CD4-positive, alpha-beta memory T cell (primary cell): ENCODE results near the gene TUBA8. TPM values are rescaled to one million over a fixed set of nuclear protein-coding genes. Genes with fewer than 3 reads are reported as not detected.
"Not testable (repeated sequence)": the region's sequence is repeated elsewhere in the genome, so short reads cannot be mapped to it uniquely, and the experiment has no call there.

Experiments used
- CTCF ChIA-PET: fragments of 350-600 bp; sonication (Branson Sonifier 250); formaldehyde crosslinking; loops from one replicate; lab custom pipeline; 2021; ENCODE audit warnings: inconsistent platforms; ENCODE audit not compliant: partially characterized antibody; lab: Charles Lee
- POLR2A ChIA-PET: fragments of 350-600 bp; sonication (Branson Sonifier 250); formaldehyde crosslinking; loops from one replicate; lab custom pipeline; 2021; ENCODE audit not compliant: partially characterized antibody; lab: Charles Lee
- DNase-seq, 5 donors: peaks; one replicate each; pipeline versions ENCODE4 v3.0.0 to v3.0.0-alpha.2; 2020 to 2022; ENCODE audit warnings: mixed read lengths in 1 of 5
- H3K27ac ChIP-seq: one replicate; pipeline ENCODE4 v1.7.0; 2013; ENCODE audit warnings: low read depth, low read length
- H3K27me3 ChIP-seq: 2 replicates; pipeline ENCODE4 v1.7.0; 2013; ENCODE audit warnings: mild to moderate bottlenecking, low read length, moderate library complexity; ENCODE audit not compliant: insufficient read depth
- H3K36me3 ChIP-seq: 2 replicates; pipeline ENCODE4 v1.7.0; 2013; ENCODE audit warnings: mild to moderate bottlenecking, low read length, moderate library complexity; ENCODE audit not compliant: insufficient read depth
- H3K4me1 ChIP-seq: 2 replicates; pipeline ENCODE4 v1.7.0; 2013; ENCODE audit warnings: mild to moderate bottlenecking, low read length, moderate library complexity; ENCODE audit not compliant: insufficient read depth
- H3K4me3 ChIP-seq, 2 donors: one replicate each; pipeline ENCODE4 v1.7.0; 2013; ENCODE audit warnings: low read length in 2 of 2, mild to moderate bottlenecking in 1 of 2
- H3K9me3 ChIP-seq, 2 donors: one replicate each; pipeline ENCODE4 v1.7.0; 2013; ENCODE audit warnings: low read length in 2 of 2, control low read depth in 1 of 2; ENCODE audit not compliant: control insufficient read depth in 1 of 2
- H3K27ac Mint-ChIP-seq, 7 donors: one replicate each; pipeline ENCODE4 v1.8.0; 2020 to 2021; ENCODE audit warnings: mixed read lengths in 7 of 7, mild to moderate bottlenecking in 6 of 7, inconsistent platforms in 3 of 7, moderate library complexity in 3 of 7
- H3K27me3 Mint-ChIP-seq, 2 donors: one replicate each; pipeline ENCODE4 v1.8.0; 2020 to 2021; ENCODE audit warnings: mixed read lengths in 2 of 2
- H3K36me3 Mint-ChIP-seq, 2 donors: one replicate each; pipeline ENCODE4 v1.8.0; 2020 to 2021; ENCODE audit warnings: mixed read lengths in 2 of 2, inconsistent platforms in 1 of 2, mild to moderate bottlenecking in 1 of 2
- H3K4me1 Mint-ChIP-seq, 4 donors: one replicate each; pipeline ENCODE4 v1.8.0; 2020 to 2021; ENCODE audit warnings: mixed read lengths in 4 of 4, mild to moderate bottlenecking in 1 of 4
- H3K4me3 Mint-ChIP-seq, 8 donors: one replicate each; pipeline ENCODE4 v1.8.0; 2020 to 2021; ENCODE audit warnings: mixed read lengths in 8 of 8, mild to moderate bottlenecking in 7 of 8, moderate library complexity in 6 of 8, inconsistent platforms in 3 of 8
- H3K9me3 Mint-ChIP-seq, 8 donors: one replicate each; pipeline ENCODE4 v1.8.0; 2020 to 2021; ENCODE audit warnings: mixed read lengths in 8 of 8, mild to moderate bottlenecking in 5 of 8, inconsistent platforms in 3 of 8, moderate library complexity in 1 of 8
- intact Hi-C: fragments of 100-400 bp; cut with micrococcal nuclease; formaldehyde crosslinking; loops from one replicate; pipeline ENCODE4 v1.15.1; 2023
- polyA plus RNA-seq, 2 donors: library from polyadenylated mRNA; unstranded; fragments of 300-500 nt; fragmentation: Illumina TruSeq; gene quantifications; one replicate each; pipeline ENCODE4 v1.2.3, GENCODE V29; 2021
- total RNA-seq, 2 experiments: library from RNA; stranded (reverse); gene quantifications; one replicate each; pipeline ENCODE4 v1.2.3, GENCODE V29; 2021

The TUBA8 gene
- total and polyA plus RNA-seq, 4 experiments from 2014 or later = 0.33 to 2.7 (median 1.5) TPM

DNA sequence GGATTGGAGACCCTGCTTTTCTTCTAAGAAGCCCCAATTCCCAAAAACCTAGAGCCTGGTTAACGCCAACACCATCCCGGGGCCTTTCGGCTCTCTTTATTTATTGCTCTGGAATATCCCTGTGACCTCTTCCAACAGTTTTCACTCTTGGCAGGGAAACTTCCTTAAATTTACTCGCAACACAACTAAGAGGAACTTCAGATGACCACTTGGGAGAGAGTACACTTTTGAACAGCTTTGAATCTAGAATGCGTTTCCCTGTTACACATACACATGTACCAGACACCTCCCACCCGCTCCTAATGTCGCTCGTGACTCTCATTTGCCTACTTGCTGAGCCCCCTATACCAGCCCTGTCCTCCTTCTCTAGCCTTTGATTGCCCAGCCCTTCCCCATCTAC lies 19.4 kb downstream of the TUBA8 start:
- intact Hi-C loops = no loop called here
- Mint-ChIP-seq H3K27ac (peak overlapping the region in 1 of 7 donors; percentile 64), H3K9me3 (no peaks in the 10 kb centered on the region), H3K4me1 (no peaks in the 10 kb centered on the region), H3K4me3 (no peak overlapping the region), H3K36me3 (peaks cover 18 to 22% of the 10 kb centered on the region in 2 donors), H3K27me3 (no peaks in the 10 kb centered on the region)
- DNase-seq = no peak
- H3K36me3 ChIP-seq = no peaks in the 10 kb centered on the region
- ChIA-PET POLR2A (no interaction called here), CTCF (no interaction called here)
- no peaks in the 10 kb centered on the region for H3K27me3 ChIP-seq
- no peak overlapping the region for H3K27ac ChIP-seq
- no peaks in the 10 kb centered on the region for H3K9me3 ChIP-seq
- H3K4me1 ChIP-seq = no peaks in the 10 kb centered on the region
- H3K4me3 ChIP-seq = no peak overlapping the region

- Histone ChIP-seq H3K4me3 (no peak overlapping the region), H3K27me3 (no peaks in the 10 kb centered on the region), H3K27ac (no peak overlapping the region), H3K9me3 (no peaks in the 10 kb centered on the region), H3K4me1 (no peaks in the 10 kb centered on the region), H3K36me3 (no peaks in the 10 kb centered on the region)
- H3K9me3 Mint-ChIP-seq = no peaks in the 10 kb centered on the region
- CTCF ChIA-PET = no interaction called here
- H3K27ac Mint-ChIP-seq = no peak overlapping the region
- H3K4me1 Mint-ChIP-seq = no peaks in the 10 kb centered on the region
- POLR2A ChIA-PET = no interaction called here
- intact Hi-C loops = no loop called here
- DNase-seq = no peak
- H3K36me3 Mint-ChIP-seq = peaks cover 18 to 22% of the 10 kb centered on the region in 2 donors
- no peak overlapping the region for H3K4me3 Mint-ChIP-seq
- no peaks in the 10 kb centered on the region for H3K27me3 Mint-ChIP-seq
Measured at GRCh38 chr22:18130699-18131429, 20.3 kb downstream of the TUBA8 start.

- no peaks in the 10 kb centered on the region for H3K27me3 ChIP-seq
- intact Hi-C loops = no loop called here
- POLR2A ChIA-PET = no interaction called here
- H3K4me3 ChIP-seq = no peak overlapping the region
- Mint-ChIP-seq H3K27ac (peak overlapping the region in 1 of 7 donors; percentile 16), H3K36me3 (peaks cover 10 to 14% of the 10 kb centered on the region in 2 donors), H3K4me3 (no peak overlapping the region), H3K27me3 (no peaks in the 10 kb centered on the region), H3K9me3 (peaks cover 0 to 3% (median 0%) of the 10 kb centered on the region in 8 donors), H3K4me1 (no peaks in the 10 kb centered on the region)
- CTCF ChIA-PET = no interaction called here
- H3K27ac ChIP-seq = no peak overlapping the region
- no peaks in the 10 kb centered on the region for H3K4me1 ChIP-seq
- H3K9me3 ChIP-seq = no peaks in the 10 kb centered on the region
- DNase-seq = no peak
- H3K36me3 ChIP-seq = no peaks in the 10 kb centered on the region
Measured at GRCh38 chr22:18133452-18133851, 22.8 kb downstream of the TUBA8 start.

DNA sequence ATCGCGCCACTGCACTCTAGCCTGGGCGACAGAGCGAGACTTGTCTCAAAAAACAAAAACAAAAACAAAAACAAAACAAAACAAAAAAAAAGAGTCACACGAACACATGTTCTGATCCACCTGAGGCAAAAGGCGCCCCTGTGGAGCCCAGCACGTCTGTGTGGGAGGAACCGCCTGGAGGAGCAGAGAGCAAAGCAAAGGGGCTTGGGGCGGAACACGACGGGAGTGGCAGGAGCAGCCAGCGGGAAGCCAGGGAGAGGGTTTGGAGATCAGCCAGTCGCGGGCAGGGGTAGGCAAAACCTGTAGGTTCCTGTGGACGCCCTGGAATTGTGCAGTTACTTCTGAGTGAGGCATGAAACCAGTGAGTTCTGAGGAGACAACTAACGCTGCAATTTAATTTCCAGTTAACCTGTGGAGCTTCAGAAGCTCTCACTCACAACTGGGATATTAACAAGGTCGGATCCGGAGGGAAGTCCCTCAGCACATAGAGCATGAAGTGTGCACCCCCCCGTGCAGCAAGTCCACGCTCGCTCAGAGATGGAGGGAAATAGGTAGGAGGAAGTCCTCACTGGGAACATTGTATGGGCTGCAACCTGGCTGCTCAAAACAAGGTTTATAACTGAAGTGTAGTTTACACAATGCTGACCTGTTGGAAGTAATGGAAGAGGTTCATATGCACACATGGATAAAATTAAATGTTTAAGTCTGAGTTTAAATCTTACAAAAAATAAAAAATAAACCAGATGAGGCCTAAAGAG lies 26.1 kb downstream of the TUBA8 start:
- no peaks in the 10 kb centered on the region for H3K4me1 Mint-ChIP-seq

DNA sequence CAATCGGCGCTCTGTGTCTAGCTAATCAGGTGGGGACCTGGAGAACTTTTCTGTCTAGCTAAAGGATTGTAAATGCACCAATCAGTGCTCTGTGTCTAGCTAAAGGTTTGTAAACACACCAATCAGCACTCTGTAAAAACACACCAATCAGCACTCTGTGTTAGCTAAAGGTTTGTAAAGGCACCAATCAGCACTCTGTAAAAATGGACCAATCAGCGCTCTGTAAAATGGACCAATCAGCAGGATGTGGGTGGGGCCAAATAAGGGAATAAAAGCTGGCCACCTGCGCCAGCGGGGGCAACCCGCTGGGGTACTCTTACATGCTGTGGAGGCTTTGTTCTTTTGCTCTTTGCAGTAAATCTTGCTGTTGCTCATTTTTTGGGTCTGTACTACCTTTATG lies 30.4 kb downstream of the TUBA8 start:
- POLR2A ChIA-PET = interaction anchor here (1.7 kb wide), 1 partner anchor 9 kb away, joined by 4 read pairs; the partner anchor contains the start of gene USP18
- H3K9me3 ChIP-seq, H3K36me3 Mint-ChIP-seq, H3K27ac ChIP-seq, H3K4me3 Mint-ChIP-seq, H3K27me3 Mint-ChIP-seq, DNase-seq, H3K27ac Mint-ChIP-seq, H3K9me3 Mint-ChIP-seq, H3K4me1 Mint-ChIP-seq, H3K27me3 ChIP-seq, H3K4me3 ChIP-seq, H3K4me1 ChIP-seq, intact Hi-C loops, H3K36me3 ChIP-seq, CTCF ChIA-PET: not testable (repeated sequence)

More for the DNA sequence above, 26.1 kb downstream of the TUBA8 start:
- Mint-ChIP-seq H3K36me3 (peaks cover 3 to 13% of the 10 kb centered on the region in 2 donors), H3K27me3 (no peaks in the 10 kb centered on the region), H3K9me3 (peaks cover 0 to 3% (median 0%) of the 10 kb centered on the region in 8 donors), H3K27ac (no peak overlapping the region), H3K4me3 (no peak overlapping the region)
- no peaks in the 10 kb centered on the region for H3K4me1 ChIP-seq
- H3K4me3 ChIP-seq = no peak overlapping the region
- no peaks in the 10 kb centered on the region for H3K27me3 ChIP-seq
- POLR2A ChIA-PET = interaction anchor here (0.7 kb wide), 1 partner anchor 13 kb away, joined by 4 read pairs; no protein-coding TSS in a partner anchor
- CTCF ChIA-PET = no interaction called here
- intact Hi-C loops = no loop called here
- DNase-seq = no peak
- no peaks in the 10 kb centered on the region for H3K36me3 ChIP-seq
- no peaks in the 10 kb centered on the region for H3K9me3 ChIP-seq
- H3K27ac ChIP-seq = no peak overlapping the region

GRCh38 chr22:18144105-18144504 lies 33.5 kb downstream of the TUBA8 start:
- intact Hi-C loops = no loop called here
- Mint-ChIP-seq H3K27ac (no peak overlapping the region), H3K4me1 (peaks cover 0 to 14% (median 7%) of the 10 kb centered on the region in 4 donors), H3K4me3 (no peak overlapping the region), H3K9me3 (no peaks in the 10 kb centered on the region), H3K27me3 (no peaks in the 10 kb centered on the region), H3K36me3 (peaks cover 0 to 3% of the 10 kb centered on the region in 2 donors)
- no peak overlapping the region for H3K4me3 ChIP-seq
- no peaks in the 10 kb centered on the region for H3K9me3 ChIP-seq
- CTCF ChIA-PET = no interaction called here
- DNase-seq = no peak
- no peaks in the 10 kb centered on the region for H3K27me3 ChIP-seq
- no peaks in the 10 kb centered on the region for H3K36me3 ChIP-seq
- POLR2A ChIA-PET = no interaction called here
- H3K4me1 ChIP-seq = no peaks in the 10 kb centered on the region
- H3K27ac ChIP-seq = no peak overlapping the region

GRCh38 chr22:18145676-18146388 lies 35.2 kb downstream of the TUBA8 start:
- no peak overlapping the region for H3K4me3 ChIP-seq
- CTCF ChIA-PET = no interaction called here
- Mint-ChIP-seq H3K36me3 (peaks cover 3 to 4% of the 10 kb centered on the region in 2 donors), H3K9me3 (no peaks in the 10 kb centered on the region), H3K27ac (peak overlapping the region in 1 of 7 donors; percentile 39), H3K27me3 (no peaks in the 10 kb centered on the region), H3K4me3 (no peak overlapping the region), H3K4me1 (peaks cover 6 to 27% (median 19%) of the 10 kb centered on the region in 4 donors)
- no peaks in the 10 kb centered on the region for H3K36me3 ChIP-seq
- no peak overlapping the region for H3K27ac ChIP-seq
- no peaks in the 10 kb centered on the region for H3K27me3 ChIP-seq
- POLR2A ChIA-PET = no interaction called here
- DNase-seq = no peak
- intact Hi-C loops = no loop called here
- H3K4me1 ChIP-seq = peaks cover 7% of the 10 kb centered on the region
- H3K9me3 ChIP-seq = no peaks in the 10 kb centered on the region
